ENCODE results near the gene MYRIP. TPM values are rescaled to one million over a fixed set of nuclear protein-coding genes. Genes with fewer than 3 reads are reported as not detected.

MYRIP gene
- total RNA-seq, 4 donors from 2014 or later = 3.5 to 31.1 (median 12.1) TPM

DNA sequence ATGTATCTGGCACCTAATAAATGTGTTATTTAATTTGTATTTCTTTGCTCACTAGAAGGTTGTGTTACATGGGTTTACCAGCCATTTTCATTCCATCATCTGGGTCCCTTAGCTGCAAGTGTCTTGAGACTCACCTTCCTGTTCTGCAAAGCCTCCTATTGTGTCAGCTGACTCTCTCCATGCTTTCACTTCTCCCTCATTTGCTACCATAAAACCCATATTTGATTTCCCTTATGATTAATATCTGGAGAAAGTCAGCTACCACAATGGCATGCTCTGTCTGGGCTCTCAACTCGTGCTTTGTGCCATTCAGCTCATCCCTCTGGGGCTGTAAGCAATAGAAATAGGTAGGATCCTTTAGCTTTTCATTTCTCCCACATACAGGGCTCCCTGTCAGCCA lies 420.6 kb downstream of the MYRIP start:
- Histone ChIP-seq H3K27me3 (no peaks in the 10 kb centered on the region), H3K9me3 (no peaks in the 10 kb centered on the region), H3K4me1 (no peaks in the 10 kb centered on the region), H3K4me3 (no peak overlapping the region), H3K36me3 (no peaks in the 10 kb centered on the region), H3K27ac (no peak overlapping the region)
- intact Hi-C loops (cut with DNase I; ENCODE audit: low total_unique reads) = no loop called here
- no peak for TF ChIP-seq POLR2A (IDR thresholded peaks at IDR 0.05)
- TF ChIP-seq, protein P1, sequence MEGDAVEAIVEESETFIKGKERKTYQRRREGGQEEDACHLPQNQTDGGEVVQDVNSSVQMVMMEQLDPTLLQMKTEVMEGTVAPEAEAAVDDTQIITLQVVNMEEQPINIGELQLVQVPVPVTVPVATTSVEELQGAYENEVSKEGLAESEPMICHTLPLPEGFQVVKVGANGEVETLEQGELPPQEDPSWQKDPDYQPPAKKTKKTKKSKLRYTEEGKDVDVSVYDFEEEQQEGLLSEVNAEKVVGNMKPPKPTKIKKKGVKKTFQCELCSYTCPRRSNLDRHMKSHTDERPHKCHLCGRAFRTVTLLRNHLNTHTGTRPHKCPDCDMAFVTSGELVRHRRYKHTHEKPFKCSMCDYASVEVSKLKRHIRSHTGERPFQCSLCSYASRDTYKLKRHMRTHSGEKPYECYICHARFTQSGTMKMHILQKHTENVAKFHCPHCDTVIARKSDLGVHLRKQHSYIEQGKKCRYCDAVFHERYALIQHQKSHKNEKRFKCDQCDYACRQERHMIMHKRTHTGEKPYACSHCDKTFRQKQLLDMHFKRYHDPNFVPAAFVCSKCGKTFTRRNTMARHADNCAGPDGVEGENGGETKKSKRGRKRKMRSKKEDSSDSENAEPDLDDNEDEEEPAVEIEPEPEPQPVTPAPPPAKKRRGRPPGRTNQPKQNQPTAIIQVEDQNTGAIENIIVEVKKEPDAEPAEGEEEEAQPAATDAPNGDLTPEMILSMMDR (IDR thresholded peaks at IDR 0.05) = no peak
- no peak for DNase-seq

- intact Hi-C loops (cut with DNase I; ENCODE audit: low total_unique reads) = no loop called here
Observed at GRCh38 chr3:40230382-40230781, 421.0 kb downstream of the MYRIP start.

GRCh38 chr3:40232626-40233025 lies 423.2 kb downstream of the MYRIP start:
- TF ChIP-seq, protein P1 (IDR thresholded peaks at IDR 0.05) = no peak
- TF ChIP-seq POLR2A (IDR thresholded peaks at IDR 0.05) = no peak
- Histone ChIP-seq H3K27ac (no peak overlapping the region), H3K4me3 (no peak overlapping the region), H3K9me3 (no peaks in the 10 kb centered on the region), H3K4me1 (no peaks in the 10 kb centered on the region), H3K36me3 (no peaks in the 10 kb centered on the region), H3K27me3 (no peaks in the 10 kb centered on the region)
- intact Hi-C loops (cut with DNase I; ENCODE audit: low total_unique reads) = no loop called here
- DNase-seq = no peak

More at GRCh38 chr3:40230382-40230781, 421.0 kb downstream of the MYRIP start:
- no peak overlapping the region for H3K27ac ChIP-seq
- no peak for DNase-seq
- no peaks in the 10 kb centered on the region for H3K4me1 ChIP-seq
- H3K36me3 ChIP-seq = no peaks in the 10 kb centered on the region
- H3K9me3 ChIP-seq = no peaks in the 10 kb centered on the region
- no peaks in the 10 kb centered on the region for H3K27me3 ChIP-seq
- TF ChIP-seq, protein P1 (IDR thresholded peaks at IDR 0.05) = no peak
- no peak for TF ChIP-seq POLR2A (IDR thresholded peaks at IDR 0.05)
- no peak overlapping the region for H3K4me3 ChIP-seq

- no peak for DNase-seq
- TF ChIP-seq, protein P1 (IDR thresholded peaks at IDR 0.05) = no peak
- TF ChIP-seq POLR2A (IDR thresholded peaks at IDR 0.05) = no peak
- intact Hi-C loops (cut with DNase I; ENCODE audit: low total_unique reads) = no loop called here
- Histone ChIP-seq H3K9me3 (no peaks in the 10 kb centered on the region), H3K36me3 (no peaks in the 10 kb centered on the region), H3K27ac (no peak overlapping the region), H3K4me3 (no peak overlapping the region), H3K4me1 (peaks cover 0 to 4% of the 10 kb centered on the region in 2 donors), H3K27me3 (no peaks in the 10 kb centered on the region)
Observed at GRCh38 chr3:40237159-40237558, 427.8 kb downstream of the MYRIP start.

DNA sequence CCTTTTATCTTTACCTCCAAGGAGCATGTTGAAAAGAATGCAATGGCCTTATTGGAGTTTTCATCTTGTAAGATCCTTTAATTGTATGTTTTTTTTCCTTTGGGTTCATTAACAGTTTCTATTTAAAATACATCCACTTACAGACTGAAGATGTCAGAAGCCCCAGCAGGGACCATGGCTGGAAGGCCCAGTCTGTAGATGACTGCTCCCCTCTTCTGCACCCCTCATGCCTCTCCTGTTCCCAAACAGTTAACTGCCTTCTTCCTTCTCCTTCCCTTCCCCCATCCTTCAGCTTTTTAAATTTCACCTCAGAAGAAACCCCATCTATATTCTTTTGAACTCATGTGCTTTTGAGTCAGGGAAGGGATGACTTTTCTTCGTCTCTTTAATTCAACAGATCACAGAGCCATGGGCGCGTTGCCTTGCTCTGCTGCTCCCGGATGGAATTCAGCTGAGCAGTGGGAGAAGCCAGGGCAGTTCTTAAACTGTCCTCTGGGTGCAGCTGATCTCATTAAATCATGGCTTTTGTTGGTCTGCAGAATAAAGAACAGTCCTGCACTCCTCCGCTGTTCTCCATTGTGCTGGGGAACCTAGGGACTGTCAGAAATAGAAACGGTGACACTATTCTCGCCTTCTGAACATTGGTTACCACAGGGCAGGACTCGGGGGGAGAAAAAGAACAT lies 428.6 kb downstream of the MYRIP start:
- Histone ChIP-seq H3K9me3 (no peaks in the 10 kb centered on the region), H3K36me3 (no peaks in the 10 kb centered on the region), H3K27ac (no peak overlapping the region), H3K27me3 (no peaks in the 10 kb centered on the region), H3K4me3 (no peak overlapping the region), H3K4me1 (peaks cover 0 to 4% of the 10 kb centered on the region in 2 donors)
- intact Hi-C loops (cut with DNase I; ENCODE audit: low total_unique reads) = no loop called here
- DNase-seq = no peak
- TF ChIP-seq POLR2A (IDR thresholded peaks at IDR 0.05) = no peak
- TF ChIP-seq, protein P1 (IDR thresholded peaks at IDR 0.05) = no peak

Data from uterus (tissue), 4 donors.